ENCODE measurements around the gene BCO1.
A peak's percentile ranks its signal among the peaks of the same experiment; 100 is the strongest.

The BCO1 gene

GRCh38 chr16:81327447-81328196, 89.1 kb downstream of the BCO1 start:
- TF ChIP-seq ZC3H10 (CRISPR knock-in tag; IDR thresholded peaks at IDR 0.05) (no peak), PATZ1 (CRISPR knock-in tag; IDR thresholded peaks at IDR 0.05; ENCODE audit: borderline replicate concordance) (no peak), SNAI2 (CRISPR knock-in tag; IDR thresholded peaks at IDR 0.05) (no peak), TOX (CRISPR knock-in tag; IDR thresholded peaks at IDR 0.05; ENCODE audit: borderline replicate concordance) (no peak), ZFP3 (CRISPR knock-in tag; IDR thresholded peaks at IDR 0.05) (no peak), CSRNP3 (CRISPR knock-in tag; IDR thresholded peaks at IDR 0.05) (no peak), PPARA (CRISPR knock-in tag; IDR thresholded peaks at IDR 0.05; ENCODE audit: borderline replicate concordance) (no peak), GLIS3 (CRISPR knock-in tag; IDR thresholded peaks at IDR 0.05) (no peak), ZNF8 (CRISPR knock-in tag; IDR thresholded peaks at IDR 0.05) (no peak), ARNTL (CRISPR knock-in tag; IDR thresholded peaks at IDR 0.05; ENCODE audit: borderline replicate concordance, low read depth) (no peak), RARB (CRISPR knock-in tag; IDR thresholded peaks at IDR 0.05) (no peak), ZFP30 (CRISPR knock-in tag; IDR thresholded peaks at IDR 0.05) (no peak), ESRRG (CRISPR knock-in tag; IDR thresholded peaks at IDR 0.05) (no peak), ZNF70 (CRISPR knock-in tag; IDR thresholded peaks at IDR 0.05) (no peak), ZNF565 (CRISPR knock-in tag; conservative IDR thresholded peaks at IDR 0.05; ENCODE audit: low read depth) (no peak), BACH2 (CRISPR knock-in tag; IDR thresholded peaks at IDR 0.05; ENCODE audit: borderline replicate concordance) (no peak), CSDC2 (CRISPR knock-in tag; IDR thresholded peaks at IDR 0.05) (no peak), CREB5 (CRISPR knock-in tag; IDR thresholded peaks at IDR 0.05; ENCODE audit: low read depth) (no peak)
- no peak for ATAC-seq

- ATAC-seq, result peak; percentile 57; the same call in 2 of the 3 replicates
- TF ChIP-seq ESRRG (CRISPR knock-in tag; IDR thresholded peaks at IDR 0.05) (no peak), ZNF8 (CRISPR knock-in tag; IDR thresholded peaks at IDR 0.05) (no peak), RARB (CRISPR knock-in tag; IDR thresholded peaks at IDR 0.05) (no peak), ZNF565 (CRISPR knock-in tag; conservative IDR thresholded peaks at IDR 0.05; ENCODE audit: low read depth) (no peak), ZNF70 (CRISPR knock-in tag; IDR thresholded peaks at IDR 0.05) (no peak), GLIS3 (CRISPR knock-in tag; IDR thresholded peaks at IDR 0.05) (no peak), ZFP30 (CRISPR knock-in tag; IDR thresholded peaks at IDR 0.05) (no peak), PPARA (CRISPR knock-in tag; IDR thresholded peaks at IDR 0.05; ENCODE audit: borderline replicate concordance) (no peak), TCF4 (CRISPR knock-in tag; IDR thresholded peaks at IDR 0.05; ENCODE audit: borderline replicate concordance) (no peak), OSR1 (CRISPR knock-in tag; IDR thresholded peaks at IDR 0.05) (no peak), CSDC2 (CRISPR knock-in tag; IDR thresholded peaks at IDR 0.05) (no peak), BACH2 (CRISPR knock-in tag; IDR thresholded peaks at IDR 0.05; ENCODE audit: borderline replicate concordance) (no peak), ZC3H10 (CRISPR knock-in tag; IDR thresholded peaks at IDR 0.05) (no peak), ISL1 (CRISPR knock-in tag; IDR thresholded peaks at IDR 0.05) (no peak), TSHZ2 (CRISPR knock-in tag; IDR thresholded peaks at IDR 0.05) (no peak), ARNTL (CRISPR knock-in tag; IDR thresholded peaks at IDR 0.05; ENCODE audit: borderline replicate concordance, low read depth) (no peak), ZFP3 (CRISPR knock-in tag; IDR thresholded peaks at IDR 0.05) (no peak), CREB5 (CRISPR knock-in tag; IDR thresholded peaks at IDR 0.05; ENCODE audit: low read depth) (no peak), PATZ1 (CRISPR knock-in tag; IDR thresholded peaks at IDR 0.05; ENCODE audit: borderline replicate concordance) (no peak)
These were observed 91.5 kb downstream of the BCO1 start for GRCh38 chr16:81329947-81330346.
